Fibroblast of skin of right biceps (primary cell): ENCODE data around the gene HNRNPR.
"Not testable (repeated sequence)": the region's sequence is repeated elsewhere in the genome, so short reads cannot be mapped to it uniquely, and the experiment has no call there.

Experiments
- DNase-seq: peaks from one replicate; pipeline ENCODE4 v3.0.0-alpha.2; 2013

The HNRNPR gene

GRCh38 chr1:23322770-23323169, 21.3 kb downstream of the HNRNPR start:
- DNase-seq: no peak

DNA sequence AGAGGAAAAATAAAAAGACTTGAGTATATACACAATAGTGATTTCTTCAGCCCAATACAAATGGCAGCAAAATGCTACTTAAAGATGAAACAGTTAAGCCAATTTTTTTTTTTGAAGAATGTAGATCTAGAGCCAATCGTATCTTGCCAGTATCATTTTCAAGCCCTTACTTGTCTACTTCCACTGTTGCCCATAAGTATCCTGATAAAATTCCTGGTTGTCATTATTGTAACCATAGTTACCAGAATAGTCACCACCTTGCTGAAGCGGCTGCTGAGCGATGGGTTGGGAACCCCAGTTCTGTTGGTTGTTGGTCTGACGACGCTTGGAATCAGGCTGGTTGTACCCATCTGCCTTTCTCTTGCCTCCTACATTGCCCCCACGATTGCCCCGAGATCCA, 33.8 kb downstream of the HNRNPR start:
- DNase-seq: not testable (repeated sequence)

GRCh38 chr1:23304140-23304620, 39.9 kb downstream of the HNRNPR start:
- no peak for DNase-seq

GRCh38 chr1:23303524-23303923, 40.6 kb downstream of the HNRNPR start:
- DNase-seq: no peak

- DNase-seq: no peak
Measured at GRCh38 chr1:23296931-23297330, 47.2 kb downstream of the HNRNPR start.

DNA sequence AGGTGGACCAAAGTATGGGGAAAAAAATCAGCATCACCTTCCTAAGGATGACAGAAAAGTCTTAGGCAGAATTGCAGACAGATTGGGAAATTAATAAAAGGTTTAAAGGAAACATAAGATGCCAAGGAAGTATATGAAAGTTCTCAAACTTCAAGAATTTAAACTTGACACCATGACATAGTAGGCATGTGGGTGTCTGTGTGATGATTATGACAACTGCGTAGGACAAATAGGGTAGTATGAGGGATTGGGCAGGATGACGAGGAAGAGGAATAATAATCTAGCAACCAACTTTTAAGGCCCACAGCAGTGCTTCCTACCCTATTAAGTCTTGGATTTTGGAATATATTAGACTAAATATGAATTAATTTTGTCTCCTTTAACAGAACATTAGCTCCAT, 52.4 kb downstream of the HNRNPR start:
- DNase-seq: no peak

DNA sequence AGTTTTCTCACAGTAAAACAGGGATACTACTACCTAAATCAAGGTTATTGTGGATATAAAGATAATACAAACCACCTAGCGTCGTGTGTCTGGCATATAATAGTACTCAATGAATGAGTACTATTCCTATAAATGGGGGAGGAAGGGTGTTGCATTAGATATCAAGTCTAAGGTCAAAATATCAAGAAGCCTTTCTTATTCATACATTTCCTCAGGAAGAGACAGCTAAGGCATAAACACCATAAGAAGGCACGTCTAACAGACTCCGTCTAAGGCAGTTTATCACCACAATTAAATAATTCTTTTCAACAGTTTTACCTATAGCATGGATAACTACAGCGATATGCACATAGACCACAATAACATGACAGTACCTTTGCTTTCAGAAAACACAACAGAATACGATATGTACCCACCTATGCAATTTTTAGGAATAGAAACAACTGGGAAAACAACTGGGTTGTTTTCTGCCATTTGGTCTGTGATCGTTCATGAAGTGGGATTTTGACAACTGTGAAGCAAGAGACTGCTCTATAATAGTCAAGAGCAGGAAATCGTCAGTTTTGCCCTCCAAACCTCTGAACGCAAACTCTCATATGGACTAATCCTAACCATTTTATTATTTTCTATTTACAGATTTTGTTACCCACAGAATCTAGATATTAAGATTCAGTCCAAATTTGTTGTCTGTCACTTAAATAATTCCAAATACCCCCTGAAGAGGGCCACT, 53.1 kb downstream of the HNRNPR start:
- DNase-seq: no peak

- DNase-seq: no peak
Measured at GRCh38 chr1:23288671-23289070, 55.4 kb downstream of the HNRNPR start.

DNA sequence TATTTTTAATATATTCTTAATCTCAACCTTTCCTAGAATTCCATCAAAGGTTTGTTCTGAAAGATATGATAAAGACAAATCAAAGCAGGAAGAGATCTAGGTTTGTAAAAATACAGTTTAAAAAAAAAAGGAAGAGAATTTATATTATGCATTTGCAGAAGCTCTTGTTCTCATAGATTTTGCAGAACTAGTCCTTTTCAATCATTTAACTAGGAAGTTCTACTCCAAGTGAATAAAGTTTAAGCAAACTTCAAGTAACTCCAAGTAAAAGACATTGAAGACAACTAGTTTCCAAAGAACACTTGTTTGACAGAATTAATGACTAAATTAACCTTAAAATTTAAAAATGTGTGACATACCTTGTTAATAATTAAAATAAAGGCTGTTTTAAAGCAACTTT, 55.9 kb downstream of the HNRNPR start:
- DNase-seq: no peak

DNA sequence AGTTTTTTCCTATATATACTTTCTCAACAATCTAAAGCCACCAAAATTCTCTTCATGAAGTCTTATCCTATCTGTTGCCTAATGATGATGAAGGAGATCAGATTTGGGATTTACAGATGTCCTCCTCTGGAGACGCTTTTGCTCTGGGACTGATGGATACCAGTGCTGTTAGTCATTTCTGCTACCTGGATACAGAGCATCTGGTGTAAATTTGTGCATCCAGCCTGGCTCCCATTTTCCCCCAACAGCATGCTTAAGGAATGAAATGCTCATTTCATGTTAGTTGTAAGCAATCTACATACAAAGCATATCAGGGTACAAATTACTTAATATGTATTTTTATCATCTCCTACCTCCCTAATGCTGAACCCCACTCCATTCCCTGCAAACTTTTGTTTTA, 57.7 kb downstream of the HNRNPR start:
- peak; percentile 42 for DNase-seq

GRCh38 chr1:23283667-23284602, 60.1 kb downstream of the HNRNPR start:
- DNase-seq: peak; percentile 84

DNA sequence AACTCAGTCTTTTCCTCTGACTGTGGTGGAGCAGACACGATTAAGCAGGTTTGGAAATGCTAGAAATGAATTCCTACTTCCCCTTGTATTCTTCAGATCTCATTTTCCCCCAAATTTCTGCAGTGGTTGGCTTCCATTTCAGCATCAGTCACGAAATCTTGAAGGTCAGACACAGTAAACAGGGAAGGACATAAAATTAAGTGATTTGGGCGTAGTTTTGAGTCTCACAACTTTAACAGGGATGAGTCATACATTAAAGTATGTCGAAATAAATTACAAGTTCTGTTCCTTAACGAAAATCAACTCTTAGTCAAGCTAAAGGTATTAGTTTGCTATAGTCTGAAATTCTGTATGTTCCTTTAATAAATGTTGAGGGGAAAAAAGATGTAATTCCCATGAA, 61.1 kb downstream of the HNRNPR start:
- peak; percentile 80 for DNase-seq

DNA sequence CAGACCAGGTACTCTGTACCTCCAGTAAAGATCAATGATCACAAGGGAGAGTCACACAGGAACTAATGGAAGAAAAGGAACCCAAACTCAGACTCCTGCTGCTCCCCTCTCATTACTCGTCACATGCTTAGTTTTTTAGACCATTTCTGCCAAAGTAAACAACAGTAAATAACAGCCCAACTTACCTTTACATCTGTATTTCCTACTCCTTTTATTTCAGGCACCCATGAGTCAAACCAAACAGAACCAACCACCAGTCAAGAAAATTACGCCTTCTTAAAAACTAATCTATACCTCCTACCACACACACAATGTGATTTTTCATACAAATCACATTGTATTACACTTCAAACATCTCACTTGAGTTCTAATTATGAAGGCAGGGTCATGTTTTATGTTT, 65.4 kb downstream of the HNRNPR start:
- no peak for DNase-seq

- no peak for DNase-seq
Measured at GRCh38 chr1:23276531-23276930, 67.6 kb downstream of the HNRNPR start.

DNA sequence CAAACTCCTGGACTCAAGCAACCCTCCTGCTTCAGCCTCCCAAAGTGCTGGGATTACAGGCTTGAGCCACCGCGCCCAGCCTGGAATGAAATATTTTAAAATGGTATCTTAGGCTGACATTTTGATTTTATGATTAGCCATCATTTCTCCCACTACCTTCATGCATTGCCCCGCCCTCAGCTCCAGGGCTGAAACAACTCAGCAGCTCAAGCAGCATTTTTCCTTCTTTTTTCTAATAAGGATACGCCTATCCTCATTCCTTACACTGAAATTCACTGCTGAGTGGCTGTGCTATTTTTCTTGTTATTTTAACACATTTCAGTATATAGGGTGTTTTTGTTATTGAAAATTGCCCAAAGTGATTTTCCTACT, 70.0 kb downstream of the HNRNPR start:
- no peak for DNase-seq

DNA sequence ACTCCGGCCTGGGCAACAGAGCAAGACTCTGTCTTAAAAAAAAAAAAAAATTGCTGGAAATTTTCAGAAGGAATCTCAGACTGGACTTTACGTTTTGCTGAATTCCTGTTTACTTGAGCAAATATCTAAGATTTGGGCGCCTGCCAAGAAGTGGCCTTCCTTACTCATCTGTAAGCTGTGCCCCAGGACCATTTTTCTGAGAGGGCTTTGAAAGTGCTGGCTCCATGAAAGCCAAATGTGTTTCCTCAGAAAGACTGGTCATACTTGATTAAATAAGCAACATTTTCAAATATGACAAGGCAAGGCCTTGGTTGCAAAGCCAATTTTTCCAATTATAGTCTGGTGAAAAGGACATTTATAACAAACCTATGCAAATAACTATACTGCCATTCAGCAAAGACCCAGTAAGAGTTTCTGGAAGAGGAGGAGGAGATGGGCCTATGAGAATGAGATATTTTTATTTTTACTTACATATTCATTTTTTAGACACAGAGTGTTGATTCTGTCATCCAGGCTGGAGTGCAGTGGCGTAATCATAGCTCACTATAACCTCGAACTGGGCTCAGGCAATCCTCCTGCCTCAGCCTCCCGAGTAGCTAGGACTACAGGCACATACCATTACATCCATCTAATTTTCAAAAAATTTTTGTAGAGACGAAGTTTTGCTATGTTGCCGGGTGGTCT, 70.5 kb downstream of the HNRNPR start:
- DNase-seq: peak; percentile 80

DNA sequence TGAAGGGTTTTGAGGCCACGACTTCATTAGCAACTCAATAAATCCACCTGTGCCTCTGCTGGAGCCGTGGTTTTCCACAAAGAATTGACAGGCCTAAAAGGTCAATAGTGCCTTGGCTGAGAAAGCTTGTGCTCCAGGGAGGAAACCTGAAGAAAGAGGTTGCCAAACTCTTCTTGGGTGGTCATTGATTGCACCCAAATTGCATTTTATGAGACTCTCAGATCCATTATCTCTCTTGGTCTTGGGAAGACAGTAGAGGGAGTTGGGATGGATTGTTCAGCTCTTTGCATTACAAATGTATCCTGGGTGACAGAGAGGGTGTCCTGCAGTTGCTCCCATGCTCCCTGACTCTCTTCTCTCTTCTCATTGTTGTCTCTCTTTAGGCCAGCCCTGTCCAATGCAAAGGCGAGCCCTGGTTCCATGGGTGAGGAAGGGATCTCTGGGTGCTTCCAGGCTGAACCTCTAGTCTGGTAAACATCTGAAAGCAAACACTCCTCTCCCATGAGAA, 80.7 kb downstream of the HNRNPR start:
- no peak for DNase-seq

DNA sequence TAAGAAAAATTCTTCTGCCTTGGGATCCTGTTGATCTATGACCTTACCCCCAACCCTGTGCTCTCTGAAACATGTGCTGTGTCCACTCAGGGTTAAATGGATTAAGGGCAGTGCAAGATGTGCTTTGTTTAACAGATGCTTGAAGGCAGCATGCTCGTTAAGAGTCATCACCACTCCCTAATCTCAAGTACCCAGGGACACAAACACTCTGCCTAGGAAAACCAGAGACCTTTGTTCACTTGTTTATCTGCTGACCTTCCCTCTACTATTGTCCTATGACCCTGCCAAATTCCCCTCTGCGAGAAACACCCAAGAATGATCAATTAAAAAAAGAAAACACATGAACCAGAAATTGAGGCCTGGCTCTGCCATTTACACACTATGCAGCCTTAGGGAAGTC, 86.0 kb downstream of the HNRNPR start:
- DNase-seq: not testable (repeated sequence)

- not testable (repeated sequence) for DNase-seq
Measured at GRCh38 chr1:23257371-23257770, 86.7 kb downstream of the HNRNPR start.
